Measurements from ENCODE around the gene AURKA. TPM values are rescaled to one million over a fixed set of nuclear protein-coding genes. Genes with fewer than 3 reads are reported as not detected.

The AURKA gene
- total RNA-seq, 2 experiments from 2014 or later: 97.5 to 100 TPM

DNA sequence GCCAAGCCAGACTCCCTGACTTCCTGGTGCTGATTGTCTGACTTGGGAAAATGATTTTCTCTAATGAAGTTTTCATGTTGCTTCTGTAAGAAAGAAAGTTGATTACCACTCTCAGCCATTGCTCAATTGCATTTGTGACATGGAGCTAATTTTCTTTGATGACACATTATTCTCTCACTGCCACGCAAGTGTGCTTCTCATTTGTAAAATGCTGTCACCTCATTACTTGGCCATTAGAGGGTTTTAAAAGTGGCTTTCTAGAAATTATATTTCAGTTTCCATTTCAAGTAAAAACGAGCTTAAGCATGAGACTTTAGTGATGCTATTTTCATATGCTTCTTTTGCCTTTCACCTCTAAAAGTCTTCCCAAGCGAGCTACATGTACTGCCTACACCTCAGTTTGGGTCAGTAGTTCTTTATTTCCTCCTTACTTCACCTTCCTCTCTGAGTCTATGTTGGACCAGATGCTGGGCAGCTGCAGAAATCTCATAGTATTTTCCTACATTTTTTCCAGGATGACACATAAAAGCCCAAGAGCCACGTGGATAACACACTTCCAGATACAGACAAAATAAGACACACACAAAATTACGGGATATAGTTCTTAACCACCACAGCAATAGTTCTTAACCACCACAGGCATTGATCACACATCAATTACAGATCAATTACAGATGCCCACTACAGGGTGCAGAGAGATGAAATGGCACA, 39.5 kb downstream of the AURKA start:
- no peak overlapping the region for H3K4me3 Mint-ChIP-seq
- H3K36me3 Mint-ChIP-seq (ENCODE audit: low read depth): no peaks in the 10 kb centered on the region
- intact Hi-C loops (cut with micrococcal nuclease): no loop called here
- ATAC-seq (no peak), DNase-seq (no peak)
- POLR2A ChIA-PET: no interaction called here
- H3K27ac Mint-ChIP-seq: no peak overlapping the region
- H3K4me1 Mint-ChIP-seq (ENCODE audit: low read depth): peaks cover 5% of the 10 kb centered on the region
- TF ChIP-seq, protein P1, sequence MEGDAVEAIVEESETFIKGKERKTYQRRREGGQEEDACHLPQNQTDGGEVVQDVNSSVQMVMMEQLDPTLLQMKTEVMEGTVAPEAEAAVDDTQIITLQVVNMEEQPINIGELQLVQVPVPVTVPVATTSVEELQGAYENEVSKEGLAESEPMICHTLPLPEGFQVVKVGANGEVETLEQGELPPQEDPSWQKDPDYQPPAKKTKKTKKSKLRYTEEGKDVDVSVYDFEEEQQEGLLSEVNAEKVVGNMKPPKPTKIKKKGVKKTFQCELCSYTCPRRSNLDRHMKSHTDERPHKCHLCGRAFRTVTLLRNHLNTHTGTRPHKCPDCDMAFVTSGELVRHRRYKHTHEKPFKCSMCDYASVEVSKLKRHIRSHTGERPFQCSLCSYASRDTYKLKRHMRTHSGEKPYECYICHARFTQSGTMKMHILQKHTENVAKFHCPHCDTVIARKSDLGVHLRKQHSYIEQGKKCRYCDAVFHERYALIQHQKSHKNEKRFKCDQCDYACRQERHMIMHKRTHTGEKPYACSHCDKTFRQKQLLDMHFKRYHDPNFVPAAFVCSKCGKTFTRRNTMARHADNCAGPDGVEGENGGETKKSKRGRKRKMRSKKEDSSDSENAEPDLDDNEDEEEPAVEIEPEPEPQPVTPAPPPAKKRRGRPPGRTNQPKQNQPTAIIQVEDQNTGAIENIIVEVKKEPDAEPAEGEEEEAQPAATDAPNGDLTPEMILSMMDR (IDR thresholded peaks at IDR 0.05): no peak
- CTCF ChIA-PET: no interaction called here
- no peaks in the 10 kb centered on the region for H3K9me3 Mint-ChIP-seq
- H3K27me3 Mint-ChIP-seq: peaks cover 9% of the 10 kb centered on the region

- Mint-ChIP-seq H3K4me3 (no peak overlapping the region), H3K36me3 (ENCODE audit: low read depth) (no peaks in the 10 kb centered on the region)
- POLR2A ChIA-PET: no interaction called here
Measured at GRCh38 chr20:56350842-56351241, 41.2 kb downstream of the AURKA start.

DNA sequence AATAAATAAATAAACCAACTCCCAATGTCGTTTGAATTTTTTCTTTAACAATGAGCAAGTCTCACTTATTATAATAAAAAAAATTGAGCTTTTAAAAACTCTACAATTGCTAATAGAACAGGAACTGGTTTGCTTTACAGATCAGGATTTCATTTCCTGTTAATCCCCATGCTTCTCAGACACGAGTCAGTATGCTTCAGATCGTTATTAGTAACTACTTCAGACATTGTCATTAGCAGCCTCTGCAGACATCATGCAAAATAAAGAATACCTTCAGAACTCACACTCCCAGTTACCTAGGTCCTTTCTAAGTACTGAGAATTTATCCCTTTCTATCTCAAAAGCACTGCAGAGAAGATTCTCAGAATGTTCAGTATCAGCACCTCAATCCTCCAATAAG, 43.3 kb downstream of the AURKA start:
- Mint-ChIP-seq H3K36me3 (ENCODE audit: low read depth) (no peaks in the 10 kb centered on the region), H3K9me3 (no peaks in the 10 kb centered on the region), H3K4me3 (no peak overlapping the region), H3K27me3 (peaks cover 27% of the 10 kb centered on the region), H3K4me1 (ENCODE audit: low read depth) (peaks cover 9% of the 10 kb centered on the region), H3K27ac (no peak overlapping the region)
- POLR2A ChIA-PET: no interaction called here
- TF ChIP-seq, protein P1 (IDR thresholded peaks at IDR 0.05): no peak
- DNase-seq: no peak
- CTCF ChIA-PET: interaction anchor here (1.0 kb wide), 2 partner anchors 10 to 149 kb away, joined by 3 read pairs; partner anchors contain the start of gene FAM210B
- intact Hi-C loops (cut with micrococcal nuclease): no loop called here
- ATAC-seq: no peak

More at GRCh38 chr20:56350842-56351241, 41.2 kb downstream of the AURKA start:
- Mint-ChIP-seq H3K27me3 (peaks cover 15% of the 10 kb centered on the region), H3K9me3 (no peaks in the 10 kb centered on the region), H3K27ac (no peak overlapping the region), H3K4me1 (ENCODE audit: low read depth) (peaks cover 5% of the 10 kb centered on the region)
- TF ChIP-seq, protein P1 (IDR thresholded peaks at IDR 0.05): no peak
- CTCF ChIA-PET: no interaction called here
- intact Hi-C loops (cut with micrococcal nuclease): no loop called here
- DNase-seq (no peak), ATAC-seq (no peak)

DNA sequence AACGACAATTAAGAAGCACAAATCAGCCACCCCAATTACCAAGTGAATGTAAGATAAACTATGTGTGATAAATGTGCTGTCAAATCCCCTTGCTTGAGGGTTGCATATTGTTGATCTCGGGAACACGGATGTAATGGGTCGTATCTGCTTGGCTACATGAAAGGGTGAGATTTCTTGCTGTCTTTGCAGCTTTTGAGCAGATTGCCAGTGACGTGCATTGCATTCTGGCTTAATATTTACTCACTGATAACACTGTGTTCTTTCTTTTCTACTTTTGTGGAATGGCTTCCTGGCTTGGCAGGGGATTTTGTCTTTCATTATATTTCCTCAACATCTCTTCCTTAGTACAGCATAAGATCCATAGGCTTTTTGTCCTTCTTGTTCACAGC, 43.7 kb downstream of the AURKA start:
- peaks cover 31% of the 10 kb centered on the region for H3K27me3 Mint-ChIP-seq
- ATAC-seq (no peak), DNase-seq (no peak)
- peaks cover 9% of the 10 kb centered on the region for H3K4me1 Mint-ChIP-seq (ENCODE audit: low read depth)
- H3K27ac Mint-ChIP-seq: no peak overlapping the region
- intact Hi-C loops (cut with micrococcal nuclease): no loop called here
- no peak overlapping the region for H3K4me3 Mint-ChIP-seq
- TF ChIP-seq, protein P1 (IDR thresholded peaks at IDR 0.05): no peak
- ChIA-PET CTCF (interaction anchor here (0.8 to 1.0 kb wide), 2 partner anchors 10 to 100 kb away, joined by 3 read pairs; partner anchors contain the start of genes FAM210B and MC3R), POLR2A (no interaction called here)
- no peaks in the 10 kb centered on the region for H3K36me3 Mint-ChIP-seq (ENCODE audit: low read depth)
- no peaks in the 10 kb centered on the region for H3K9me3 Mint-ChIP-seq

GRCh38 chr20:56347628-56348304, 44.2 kb downstream of the AURKA start:
- DNase-seq (no peak), ATAC-seq (no peak)
- Mint-ChIP-seq H3K9me3 (no peaks in the 10 kb centered on the region), H3K27ac (no peak overlapping the region), H3K4me1 (ENCODE audit: low read depth) (peaks cover 9% of the 10 kb centered on the region), H3K4me3 (no peak overlapping the region), H3K27me3 (peaks cover 36% of the 10 kb centered on the region), H3K36me3 (ENCODE audit: low read depth) (no peaks in the 10 kb centered on the region)
- CTCF ChIA-PET: interaction anchor here (0.8 kb wide), 1 partner anchor 99 kb away, joined by 3 read pairs; the partner anchor contains the start of gene MC3R
- TF ChIP-seq, protein P1 (IDR thresholded peaks at IDR 0.05): no peak
- POLR2A ChIA-PET: no interaction called here
- intact Hi-C loops (cut with micrococcal nuclease): no loop called here
